VCaP (cell line): ENCODE data around the gene DAPK2.

Experiments
- H3K27ac ChIP-seq: fragments of 450-650 bp; 2 replicates; pipeline ENCODE4 v1.5.1; 2017
- TF ChIP-seq, protein P1 (sequence below): fragments of 450-650 bp; conservative IDR thresholded peaks from 2 replicates; pipeline ENCODE4 v1.5.1; 2017; ENCODE audit warnings: mild to moderate bottlenecking, moderate library complexity

DAPK2 gene

DNA sequence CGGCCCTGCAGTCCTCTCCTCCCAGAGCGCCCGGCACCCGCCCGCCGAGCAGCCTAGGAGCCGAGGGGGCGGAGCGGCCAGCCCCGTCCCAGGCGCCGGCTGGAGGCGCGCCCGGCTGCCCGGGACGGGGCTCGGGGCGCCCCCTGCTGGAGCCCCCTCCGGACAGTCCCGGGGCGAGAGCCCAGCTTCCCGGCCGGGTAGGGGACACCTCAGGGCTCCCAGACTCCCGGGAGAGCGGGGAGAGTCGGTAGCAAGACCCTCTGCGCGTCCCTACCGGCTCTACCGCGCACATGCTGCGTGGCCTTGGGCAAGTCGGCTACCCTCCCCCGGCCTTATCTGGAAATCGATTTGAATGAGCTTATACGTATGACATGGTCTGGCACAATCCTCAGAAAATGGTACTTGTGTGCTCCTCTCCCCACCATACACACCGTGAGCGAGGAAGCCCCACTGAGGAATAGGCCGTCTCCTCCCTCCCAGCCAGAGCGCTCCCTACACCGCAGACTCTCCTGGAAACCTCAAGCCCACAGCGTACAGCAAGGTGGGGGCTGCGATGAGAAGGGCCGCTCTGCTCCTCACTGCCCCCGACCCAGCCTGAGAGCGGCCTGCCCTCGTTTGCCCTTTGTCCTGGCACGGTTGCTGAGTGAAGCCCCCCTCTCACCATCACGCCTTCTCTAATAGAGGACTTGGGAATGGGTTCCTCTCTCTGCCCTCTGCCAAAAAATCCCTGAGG lies at the start of gene DAPK2:
TSS of gene DAPK2 (minus strand) at position 65 of the 733 bp plus-strand sequence. CDS start 6,224 bp downstream, outside the sequence.
- H3K27ac ChIP-seq, result peak within 1 kb of the TSS; percentile 64; the same call in 1 of the 2 replicates
- TF ChIP-seq, protein P1, sequence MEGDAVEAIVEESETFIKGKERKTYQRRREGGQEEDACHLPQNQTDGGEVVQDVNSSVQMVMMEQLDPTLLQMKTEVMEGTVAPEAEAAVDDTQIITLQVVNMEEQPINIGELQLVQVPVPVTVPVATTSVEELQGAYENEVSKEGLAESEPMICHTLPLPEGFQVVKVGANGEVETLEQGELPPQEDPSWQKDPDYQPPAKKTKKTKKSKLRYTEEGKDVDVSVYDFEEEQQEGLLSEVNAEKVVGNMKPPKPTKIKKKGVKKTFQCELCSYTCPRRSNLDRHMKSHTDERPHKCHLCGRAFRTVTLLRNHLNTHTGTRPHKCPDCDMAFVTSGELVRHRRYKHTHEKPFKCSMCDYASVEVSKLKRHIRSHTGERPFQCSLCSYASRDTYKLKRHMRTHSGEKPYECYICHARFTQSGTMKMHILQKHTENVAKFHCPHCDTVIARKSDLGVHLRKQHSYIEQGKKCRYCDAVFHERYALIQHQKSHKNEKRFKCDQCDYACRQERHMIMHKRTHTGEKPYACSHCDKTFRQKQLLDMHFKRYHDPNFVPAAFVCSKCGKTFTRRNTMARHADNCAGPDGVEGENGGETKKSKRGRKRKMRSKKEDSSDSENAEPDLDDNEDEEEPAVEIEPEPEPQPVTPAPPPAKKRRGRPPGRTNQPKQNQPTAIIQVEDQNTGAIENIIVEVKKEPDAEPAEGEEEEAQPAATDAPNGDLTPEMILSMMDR, result peak; percentile 94

DNA sequence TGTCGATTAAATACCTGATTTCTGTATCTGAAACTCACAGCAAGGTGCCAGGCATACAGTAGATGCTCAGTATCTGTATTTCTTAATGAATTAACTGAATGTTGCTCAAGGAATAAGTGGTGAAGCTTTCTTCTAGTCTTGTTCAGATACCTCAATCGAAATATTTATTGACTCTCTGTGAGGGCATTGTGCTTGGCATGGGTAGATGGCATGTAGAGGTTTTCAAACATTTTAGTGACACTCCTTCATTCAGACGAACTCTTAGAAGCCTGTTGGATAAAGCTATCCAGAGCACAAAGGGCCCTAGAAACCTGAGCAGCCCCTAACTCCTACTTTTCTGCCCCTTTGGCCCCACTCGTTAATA lies 49.1 kb upstream of the DAPK2 start:
- H3K27ac ChIP-seq, result peak overlapping the region; percentile 94
- TF ChIP-seq, protein P1, result no peak

DNA sequence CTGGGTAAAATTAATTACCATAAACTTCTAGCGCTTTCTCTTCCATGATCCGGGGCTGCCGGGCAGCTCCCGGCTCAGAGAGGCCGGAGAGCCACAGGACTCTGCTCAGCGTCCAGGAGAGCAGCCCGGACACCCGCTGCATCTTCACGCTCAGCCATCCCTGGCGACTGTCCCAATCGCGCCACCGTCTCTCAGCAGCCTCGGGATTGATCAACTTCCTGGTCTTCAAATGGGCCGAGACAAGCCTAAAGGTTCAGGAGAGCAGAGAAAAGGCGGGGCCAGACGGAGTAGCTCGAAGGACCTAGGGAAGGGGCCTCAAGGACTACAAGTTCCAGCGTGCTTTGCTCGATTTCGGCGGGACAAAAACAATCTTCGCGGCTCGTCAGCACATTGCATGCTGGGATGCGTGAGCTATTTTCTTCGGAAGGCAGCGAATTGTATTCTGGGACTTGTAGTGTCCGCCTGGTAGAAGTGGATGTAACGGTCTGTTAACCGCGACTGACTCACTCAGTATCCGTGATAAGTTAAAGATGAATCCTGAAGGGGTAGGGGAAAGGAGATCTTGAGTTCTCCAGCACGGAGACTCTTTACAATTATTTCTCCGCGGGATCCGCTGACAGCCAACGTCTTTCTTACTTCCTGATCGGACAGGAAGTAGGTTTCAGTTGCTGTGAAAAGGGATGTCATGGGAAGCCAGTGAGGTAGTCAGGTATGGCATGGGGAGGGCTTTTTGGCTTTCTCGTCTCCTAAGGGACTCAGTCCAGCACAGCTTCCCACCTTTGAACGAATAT lies 47.5 kb upstream of the DAPK2 start, which contains the start of gene CIAO2A:
TSS of gene CIAO2A (minus strand) at position 212 of the 791 bp plus-strand sequence. CDS start at position 142, 70 bp downstream.
- TF ChIP-seq, protein P1, result no peak
- peak within 1 kb of the TSS; percentile 94 for H3K27ac ChIP-seq

DNA sequence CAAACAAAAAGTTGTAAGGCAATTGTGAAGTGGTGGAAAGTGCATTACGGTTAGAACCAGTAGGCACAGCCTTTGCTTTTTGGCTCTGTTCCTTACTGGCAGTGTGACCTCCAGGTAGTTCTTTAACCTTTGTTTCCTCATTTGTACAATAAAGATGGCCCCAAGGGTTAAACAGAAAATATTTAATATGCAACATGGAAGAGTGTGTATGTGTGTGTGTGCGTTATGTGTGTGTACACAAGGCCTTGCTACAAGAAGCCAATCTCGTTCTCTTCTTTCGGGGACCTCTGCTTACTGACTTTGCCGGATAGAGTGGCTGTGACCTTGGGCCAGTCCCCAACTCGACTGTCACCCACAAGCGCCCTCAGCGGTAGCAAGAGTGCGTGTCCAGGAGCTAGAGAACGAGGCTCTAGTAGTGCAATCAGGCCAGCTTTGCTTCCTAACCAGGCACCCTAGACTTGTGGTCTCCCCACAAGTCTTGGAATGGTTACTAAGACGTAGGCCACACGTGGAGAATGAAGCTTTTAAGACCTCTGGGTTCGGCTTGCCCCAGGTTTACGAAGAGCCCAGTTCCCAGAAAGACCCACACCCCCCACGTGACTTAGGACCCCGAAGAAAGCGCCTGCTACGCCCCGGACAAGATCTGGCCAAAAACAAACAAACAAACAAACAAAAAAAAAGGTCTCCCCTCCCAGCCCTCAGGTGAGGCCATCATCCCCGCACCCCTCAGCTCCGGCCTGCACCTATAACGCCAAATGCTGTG lies 46.8 kb upstream of the DAPK2 start:
- TF ChIP-seq, protein P1, result peak; percentile 18; the same call in 1 of the 2 replicates
- peak overlapping the region; percentile 94 for H3K27ac ChIP-seq

DNA sequence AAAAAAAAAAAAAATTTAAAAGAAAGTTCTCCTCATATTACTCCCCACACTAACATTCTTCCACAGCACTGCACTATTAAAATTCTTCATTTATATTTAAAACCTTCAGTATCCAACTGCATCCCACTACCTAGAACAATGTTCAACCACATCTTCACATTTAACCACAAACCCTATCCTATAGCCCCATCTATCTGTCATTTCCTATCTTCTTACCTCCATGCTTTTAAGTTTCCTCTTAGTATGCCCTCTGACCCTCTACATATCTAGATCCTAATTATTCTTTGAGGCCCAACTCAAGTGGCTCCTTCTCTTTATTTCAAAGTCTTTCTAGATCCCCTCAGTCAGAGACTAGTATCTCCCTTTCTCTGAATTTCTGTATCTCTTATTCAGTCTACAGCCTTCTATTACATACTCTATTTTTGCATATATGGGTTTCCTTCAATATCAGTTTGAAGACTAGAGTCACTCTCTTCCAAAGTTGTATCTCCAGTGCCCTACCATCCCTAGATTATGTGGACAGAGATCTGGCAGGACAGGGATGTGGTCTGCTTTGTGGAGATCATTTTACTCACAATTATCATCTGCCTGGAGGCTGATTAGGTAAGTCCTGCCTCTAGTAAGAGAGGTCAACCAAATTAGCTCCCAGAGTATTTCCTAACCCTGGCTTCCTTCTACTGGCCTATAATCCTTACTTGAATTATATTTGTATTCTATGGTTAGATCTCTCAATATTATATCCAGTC lies 46.0 kb upstream of the DAPK2 start:
- H3K27ac ChIP-seq, result peak overlapping the region; percentile 94
- TF ChIP-seq, protein P1, result peak; percentile 44; the same call in 1 of the 2 replicates

DNA sequence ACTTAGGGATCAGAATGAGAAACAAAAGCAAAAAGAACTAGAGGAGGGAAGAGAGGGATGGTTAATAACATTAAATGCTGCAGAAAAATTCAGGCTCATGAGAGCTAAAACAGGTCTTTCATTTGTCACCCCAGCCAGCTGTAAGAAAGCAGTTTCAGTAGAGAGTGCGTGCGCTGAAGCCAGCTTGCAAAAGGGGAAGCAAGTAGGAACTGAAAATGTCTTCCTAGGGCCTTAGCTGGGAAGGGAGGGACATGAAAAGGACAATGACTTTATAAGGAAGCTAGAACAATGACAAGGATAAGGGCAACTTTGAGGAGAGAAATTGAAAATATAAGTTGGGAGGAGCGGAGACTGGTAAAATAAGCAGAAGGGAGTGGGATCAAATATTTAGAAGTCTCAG lies 44.2 kb upstream of the DAPK2 start:
- TF ChIP-seq, protein P1, result no peak
- peak overlapping the region; percentile 94; the same call in 1 of the 2 replicates for H3K27ac ChIP-seq
